Bone marrow (tissue), 2 donors: ENCODE results near the gene MCCC1.

Experiments used
- DNase-seq, 2 donors: peaks; one replicate each; lab custom pipeline; 2025; lab: John Stamatoyannopoulos, UW

MCCC1 gene

DNA sequence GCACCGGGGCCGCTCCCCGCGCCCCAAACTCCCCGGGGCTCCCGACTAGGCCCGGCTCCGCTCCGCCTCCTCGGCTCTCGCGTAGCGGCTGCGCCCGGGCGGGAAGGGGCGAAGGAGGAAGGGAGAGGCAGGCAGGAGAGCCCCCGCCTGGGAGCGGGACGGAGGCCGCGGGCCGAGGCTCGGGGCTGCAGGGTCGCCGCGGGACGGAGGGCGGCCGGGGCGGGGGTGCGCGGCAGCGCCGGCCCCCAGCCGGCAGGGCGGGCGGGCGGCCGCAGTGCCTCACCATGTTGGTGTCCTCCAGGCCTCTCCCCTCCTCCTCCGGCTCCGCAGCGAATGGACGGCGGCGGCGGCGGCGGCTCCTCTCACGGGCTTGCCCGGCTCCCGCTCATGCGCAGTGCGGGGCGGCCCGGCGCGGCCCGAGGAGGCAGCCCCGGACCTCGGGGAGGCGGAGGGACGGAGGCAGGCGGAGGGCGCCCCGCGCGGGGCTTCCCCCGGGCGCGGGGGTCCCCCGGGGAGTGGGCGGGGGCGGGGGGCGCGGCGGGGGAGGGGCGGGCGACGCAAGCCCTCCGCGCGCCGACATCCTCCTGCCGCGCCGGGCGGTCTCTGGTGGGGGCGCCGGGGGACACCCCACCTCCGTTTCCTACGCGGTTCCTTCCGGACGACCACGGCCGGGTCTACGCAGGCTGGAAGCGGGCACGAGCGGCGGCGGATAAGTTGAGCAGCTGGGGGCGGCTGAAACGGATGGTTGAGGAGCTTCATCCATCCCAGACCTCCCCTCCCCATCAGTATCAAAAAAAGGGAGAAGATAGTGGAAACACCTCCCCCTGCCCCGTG lies 118.9 kb downstream of the MCCC1 start, which contains the start of gene DCUN1D1:
Gene DCUN1D1 (minus strand): TSS at position 335 of the 834 bp plus-strand sequence. CDS start 49 bp downstream, at position 286.
- peak; percentile 62 to 76 for DNase-seq

GRCh38 chr3:182979674-182980191 lies 119.6 kb downstream of the MCCC1 start:
- peak; percentile 52 to 55 for DNase-seq

GRCh38 chr3:182979103-182979673 lies 120.1 kb downstream of the MCCC1 start:
- no peak for DNase-seq

GRCh38 chr3:182978387-182978786 lies 120.9 kb downstream of the MCCC1 start:
- DNase-seq, result no peak

DNA sequence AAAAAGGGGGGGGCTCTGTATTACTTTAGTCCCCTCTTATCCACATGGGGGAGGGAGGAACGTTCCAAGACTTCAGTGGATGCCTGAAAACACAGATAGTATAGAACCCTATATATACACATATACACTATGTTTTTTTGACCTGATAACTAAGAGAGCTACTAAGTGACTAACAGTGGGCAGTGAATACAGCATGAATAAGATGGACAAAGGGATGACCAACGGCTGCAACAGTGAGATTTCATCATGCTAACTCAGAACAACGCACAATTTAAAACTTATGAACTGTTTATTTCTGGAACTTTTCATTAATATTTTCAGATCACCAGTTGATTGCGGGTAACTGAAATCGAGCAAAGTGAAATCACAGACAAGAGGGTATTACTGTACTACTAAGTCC lies 126.2 kb downstream of the MCCC1 start:
- DNase-seq, result no peak

DNA sequence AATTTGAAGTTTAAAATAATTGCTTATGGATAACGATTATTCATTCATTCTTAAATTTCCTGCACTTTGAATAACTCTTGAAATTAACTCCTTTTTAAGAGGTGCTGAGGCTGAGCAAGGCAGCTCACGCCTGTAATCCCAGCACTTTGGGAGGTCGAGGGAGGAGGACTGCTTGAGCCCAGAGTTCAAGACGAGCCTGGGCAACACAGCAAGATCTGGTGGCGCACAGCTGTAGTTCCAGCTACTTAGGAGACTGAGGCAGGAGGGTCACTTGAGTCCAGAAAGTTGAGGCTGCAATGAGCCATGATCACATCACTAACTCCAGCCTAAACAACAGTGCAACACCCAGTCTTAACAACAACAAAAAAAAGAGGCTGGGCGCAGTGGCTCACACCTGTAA lies 126.9 kb downstream of the MCCC1 start:
- no peak for DNase-seq

- DNase-seq, result no peak
These were observed 127.7 kb downstream of the MCCC1 start for GRCh38 chr3:182971637-182972036.

GRCh38 chr3:182970811-182971418 lies 128.4 kb downstream of the MCCC1 start:
- no peak for DNase-seq

DNA sequence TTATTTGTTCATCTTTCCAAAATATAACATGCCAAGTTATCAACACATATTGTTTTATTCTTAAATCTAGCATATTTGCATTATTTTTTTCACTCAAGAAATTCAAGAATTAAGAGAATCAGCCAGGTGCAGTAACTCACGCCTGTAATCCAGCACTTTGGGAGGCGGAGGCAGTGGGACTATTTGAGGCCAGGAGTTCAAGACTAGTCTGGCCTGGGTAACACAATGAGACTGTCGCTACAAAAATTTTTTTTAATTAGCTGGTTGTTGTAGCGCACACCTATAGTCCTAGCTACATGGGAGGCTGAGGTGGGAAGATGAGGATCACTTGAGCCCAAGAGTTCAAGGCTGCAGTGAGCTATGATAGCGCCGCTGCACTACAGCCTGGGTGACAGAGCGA lies 129.4 kb downstream of the MCCC1 start:
- no peak for DNase-seq

DNA sequence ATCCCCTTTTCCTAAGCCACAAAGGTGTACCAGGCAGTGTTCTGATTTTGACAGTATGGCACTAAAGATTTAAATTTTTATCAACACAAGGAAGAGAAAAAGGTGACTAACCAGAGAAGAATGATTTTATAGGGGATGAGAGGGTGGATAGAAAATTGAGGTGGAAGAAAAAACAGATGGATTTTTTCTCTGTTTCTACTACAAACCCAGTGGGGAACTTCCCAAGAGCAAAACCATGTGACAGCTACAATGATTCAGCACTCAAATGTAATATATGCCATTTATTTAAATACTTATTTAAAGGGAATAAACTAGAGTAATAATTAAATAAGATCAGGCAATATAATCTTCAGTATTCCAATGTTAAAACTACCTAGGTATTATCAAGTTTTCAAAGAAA lies 130.0 kb downstream of the MCCC1 start:
- no peak for DNase-seq

DNA sequence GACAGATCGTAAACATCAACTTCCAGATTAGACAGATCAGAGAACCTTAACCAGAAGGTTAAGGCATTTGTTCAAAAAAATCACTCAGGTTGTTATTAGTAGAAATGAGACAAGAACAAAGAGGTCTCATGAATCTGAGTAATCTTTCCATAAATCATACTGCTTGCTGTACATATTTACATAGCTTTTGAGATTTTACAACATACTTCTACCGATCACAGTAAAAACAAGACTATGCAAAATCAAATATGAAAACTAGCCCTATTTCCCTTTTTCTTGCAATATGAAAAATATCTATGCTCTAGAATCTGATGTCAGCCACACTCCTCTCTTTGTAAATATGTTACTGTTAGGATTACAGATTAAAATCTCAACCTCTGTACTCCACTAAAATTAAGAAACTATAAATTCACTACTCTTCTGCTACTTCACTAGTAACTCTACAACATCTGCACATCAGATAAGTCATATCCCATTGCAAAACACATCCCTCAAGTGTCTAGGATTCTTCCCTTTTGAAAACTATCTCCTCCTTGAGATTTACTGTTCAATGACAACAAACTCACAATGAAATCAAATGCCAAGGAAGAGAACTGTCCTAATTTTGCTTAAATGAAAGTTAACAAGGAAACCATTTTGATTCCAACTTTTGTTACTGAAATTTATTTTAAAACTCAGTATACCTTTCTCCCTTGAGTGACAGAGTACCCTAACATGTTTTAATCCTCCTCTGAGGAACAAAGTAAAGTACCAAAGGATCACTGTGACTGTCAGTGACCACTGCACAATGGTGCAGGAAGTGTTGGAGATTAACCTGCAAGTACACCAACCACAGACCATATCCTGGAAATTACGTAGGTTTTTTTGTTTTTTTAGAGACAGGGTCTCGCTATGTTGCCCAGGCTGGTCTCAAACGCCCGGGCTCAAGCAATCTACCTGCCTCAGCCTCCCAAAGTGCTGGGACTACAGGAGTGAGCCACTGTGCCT lies 131.8 kb downstream of the MCCC1 start:
- no peak for DNase-seq

- no peak for DNase-seq
These were observed 133.4 kb downstream of the MCCC1 start for GRCh38 chr3:182965861-182966366.
